ENCODE results near the gene INTS3.
A peak's percentile ranks its signal among the peaks of the same experiment; 100 is the strongest.

The INTS3 gene

DNA sequence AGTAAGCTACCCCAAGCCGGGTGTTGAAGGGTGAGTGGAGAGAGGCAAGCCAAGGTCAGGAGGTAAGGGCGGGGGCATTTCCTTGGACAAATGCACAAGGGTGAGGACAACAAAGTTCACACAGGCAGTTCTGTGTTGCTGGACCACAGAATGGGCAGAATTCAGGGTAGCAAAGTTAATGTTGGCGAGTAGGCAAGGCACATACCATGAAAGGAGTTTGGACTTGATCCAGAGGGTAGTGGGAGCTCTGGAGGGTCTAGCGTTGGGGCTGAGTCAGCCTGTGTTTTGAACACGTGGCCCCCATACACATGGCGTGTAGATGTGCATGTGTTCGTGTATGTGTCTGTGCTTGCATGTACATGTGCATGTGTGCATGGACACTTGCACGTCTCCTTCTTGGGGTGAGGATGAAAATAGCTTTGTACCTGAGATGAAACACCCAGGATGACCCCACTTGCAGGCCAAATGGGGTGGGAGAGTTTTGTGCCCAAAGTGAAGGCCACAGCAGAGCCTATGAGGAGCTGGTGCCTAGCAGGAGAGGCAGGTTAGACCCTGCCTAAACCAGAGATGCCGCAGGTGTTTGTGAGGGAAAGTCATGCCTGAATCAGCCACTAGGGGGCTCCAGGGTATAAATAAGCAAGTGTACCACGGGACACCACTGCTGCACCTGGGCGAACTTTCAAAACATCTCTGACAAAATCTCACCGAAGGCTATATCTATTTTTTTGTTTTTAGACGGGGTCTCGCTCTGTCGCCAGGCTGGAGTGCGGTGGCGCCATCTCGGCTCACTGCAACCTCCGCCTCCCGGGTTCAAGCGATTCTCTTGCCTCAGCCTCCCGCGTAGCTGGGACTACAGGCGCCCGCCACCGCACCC is 69.2 kb downstream of the INTS3 start:
- peak; percentile 73 for DNase-seq

DNA sequence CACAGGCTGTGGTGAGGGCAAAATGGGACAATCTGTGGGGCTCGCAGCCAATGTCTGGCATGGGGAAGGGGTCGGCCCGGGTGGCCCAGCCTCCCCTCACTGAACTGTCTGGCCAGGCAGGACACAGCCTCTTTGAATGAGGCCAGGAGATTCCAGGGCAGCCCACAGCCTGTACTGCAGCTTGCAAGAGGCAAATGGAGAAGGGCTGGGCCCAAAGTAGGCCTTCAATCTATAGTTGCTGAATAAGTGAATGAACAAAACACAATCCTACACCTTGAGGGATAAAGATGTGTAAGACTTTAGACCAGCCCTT is 70.6 kb downstream of the INTS3 start:
- no peak for DNase-seq

DNA sequence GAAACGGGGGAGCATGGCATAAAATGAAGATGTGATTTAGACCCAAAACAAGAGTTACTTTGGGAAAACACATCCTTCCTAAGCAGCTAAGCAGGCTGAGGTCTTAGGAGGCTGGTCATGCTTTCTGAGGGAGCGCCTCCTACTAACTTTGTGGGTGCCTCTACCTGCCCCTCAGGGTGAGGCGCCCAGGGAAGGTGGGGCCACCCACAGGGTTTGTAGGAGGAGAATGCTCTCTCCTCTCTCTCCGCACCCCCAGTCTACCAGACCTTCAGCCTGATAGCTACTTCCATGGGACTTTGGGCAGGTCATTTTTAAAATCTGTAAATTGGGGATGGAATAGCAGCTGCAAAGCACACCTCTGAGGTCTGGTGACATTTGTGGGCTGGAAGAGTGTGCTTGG is 71.2 kb downstream of the INTS3 start:
- DNase-seq = no peak

DNA sequence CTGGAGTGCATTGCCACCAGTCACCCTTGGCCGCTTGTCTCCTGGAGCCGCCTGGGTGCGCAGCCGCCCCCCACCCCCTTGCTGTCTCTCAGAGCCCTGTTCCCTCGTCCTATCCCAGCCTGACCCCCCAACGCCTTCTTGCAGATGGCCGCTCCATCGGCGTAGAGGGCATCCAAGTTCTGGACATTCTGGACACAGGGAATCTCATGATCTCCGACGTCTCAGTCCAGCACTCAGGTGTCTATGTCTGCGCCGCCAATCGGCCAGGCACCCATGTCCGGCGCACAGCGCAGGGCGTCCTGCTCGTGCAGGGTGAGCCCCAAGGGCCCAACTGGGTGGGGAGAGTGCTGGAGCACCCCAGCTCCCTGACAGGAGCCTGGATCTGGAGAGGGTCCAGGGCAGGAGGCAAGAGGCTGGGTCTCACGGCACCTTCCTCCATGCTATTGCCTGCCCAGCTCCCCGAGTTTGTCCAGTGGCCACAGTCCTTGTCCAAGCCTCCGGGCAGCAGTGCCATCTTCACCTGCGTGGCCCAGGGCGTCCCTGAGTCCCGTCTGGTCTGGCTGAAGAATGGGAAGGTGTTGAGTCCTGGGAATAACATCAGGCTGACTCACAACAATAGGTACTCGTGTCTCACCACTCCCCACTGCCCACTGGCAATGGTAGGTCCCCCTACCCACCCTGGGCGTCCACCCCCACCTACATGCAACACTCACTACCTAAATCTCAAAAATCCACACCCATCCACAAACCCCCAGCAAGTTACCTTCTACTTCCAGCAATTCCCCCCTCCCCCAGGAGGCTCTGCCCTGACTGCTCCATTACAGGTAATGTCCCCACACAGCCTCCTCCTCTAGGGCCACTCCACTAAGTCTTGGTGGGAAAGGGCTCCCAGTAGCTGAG is 72.0 kb downstream of the INTS3 start:
- no peak for DNase-seq

DNA sequence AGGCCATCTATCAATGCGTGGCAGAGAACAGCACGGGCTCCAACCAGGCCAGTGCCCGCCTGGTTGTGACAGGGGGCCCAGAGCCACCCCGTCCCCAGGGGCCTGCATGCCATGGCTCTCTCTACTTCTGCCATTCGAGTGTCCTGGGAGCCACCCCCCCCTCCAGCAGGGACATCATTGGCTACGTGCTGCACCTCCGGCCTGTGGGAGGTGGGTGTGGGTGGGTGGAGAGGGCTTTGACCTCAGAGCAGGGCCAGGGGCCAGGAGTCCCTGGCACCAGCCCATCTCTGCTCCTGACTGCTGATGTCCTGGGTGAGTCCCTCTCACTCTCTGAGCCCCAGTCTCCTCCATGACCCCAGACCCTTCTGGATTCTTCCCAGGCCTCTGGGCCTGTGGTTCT is 72.7 kb downstream of the INTS3 start:
- no peak for DNase-seq

DNA sequence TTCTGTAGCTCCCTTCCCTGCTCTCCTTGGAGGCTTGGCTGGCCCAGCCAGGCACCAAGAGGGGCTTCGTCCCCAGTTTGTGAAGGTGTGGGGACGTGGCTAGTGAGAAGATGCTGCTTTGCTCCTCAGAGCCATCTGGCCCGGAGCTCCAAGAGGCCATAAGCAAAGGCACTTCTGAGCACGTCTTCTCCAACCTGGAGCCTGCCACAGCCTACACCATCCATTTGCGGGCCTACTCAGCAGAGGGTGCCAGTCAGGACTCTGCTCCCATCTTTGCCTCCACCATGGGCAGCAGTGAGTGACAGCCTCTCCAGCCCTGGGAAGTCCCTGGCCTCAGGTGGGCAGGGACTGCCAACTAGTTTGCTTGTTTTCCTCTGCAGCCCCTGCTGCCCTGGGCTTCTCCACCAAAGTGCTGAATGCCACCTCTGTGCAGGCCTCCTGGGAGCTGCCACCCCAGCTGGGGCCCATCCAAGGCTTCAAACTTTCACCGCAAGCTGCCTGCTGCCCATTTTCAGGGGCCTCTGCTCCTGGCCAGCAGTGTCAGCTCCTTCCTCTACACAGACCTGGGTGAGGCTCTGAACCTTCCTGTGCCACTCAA is 73.3 kb downstream of the INTS3 start:
- no peak for DNase-seq

DNA sequence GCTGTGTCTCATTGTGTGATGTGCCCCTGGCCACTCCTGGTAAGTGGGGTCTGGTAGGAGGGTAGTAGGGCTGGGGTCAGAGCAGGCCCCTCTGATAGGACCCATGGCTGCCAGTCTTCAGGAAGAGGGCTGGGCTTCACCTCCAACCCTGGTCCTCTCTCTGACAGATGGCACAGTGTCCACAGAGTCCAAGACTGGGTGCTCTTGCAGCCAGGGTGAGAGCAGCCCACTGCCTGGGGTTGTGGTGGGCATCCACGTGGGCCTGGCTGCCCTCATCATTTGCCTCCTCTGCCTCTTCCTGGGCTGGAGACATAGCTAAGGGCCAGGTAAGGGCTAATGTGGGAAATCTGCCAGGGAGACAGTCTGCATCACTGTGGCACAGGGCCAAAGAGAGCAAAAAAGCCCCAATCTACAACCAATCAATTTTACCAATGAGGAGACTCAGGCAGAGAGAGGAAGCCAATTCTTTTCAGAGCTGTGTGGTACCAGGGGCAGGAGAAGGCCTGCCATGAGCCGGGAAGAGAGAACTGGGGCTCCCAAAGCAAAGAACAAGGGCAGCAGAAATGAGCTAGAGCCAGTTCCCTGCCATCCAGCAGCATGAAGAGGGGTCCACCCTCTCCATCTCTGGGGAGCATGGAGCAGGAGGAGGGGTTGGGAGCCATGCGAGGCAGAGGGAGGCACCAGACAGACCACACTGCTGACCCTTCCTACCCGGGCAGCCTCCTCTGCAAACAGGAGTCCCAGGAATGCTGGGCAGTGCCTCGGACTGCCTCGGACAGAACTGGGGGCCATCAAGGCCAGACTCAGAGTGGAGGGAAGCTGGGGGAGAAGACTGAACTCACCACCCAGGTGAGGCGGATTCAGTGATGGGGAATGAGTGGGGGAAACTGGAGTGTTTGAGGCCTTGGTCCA is 74.2 kb downstream of the INTS3 start:
- DNase-seq = no peak

DNA sequence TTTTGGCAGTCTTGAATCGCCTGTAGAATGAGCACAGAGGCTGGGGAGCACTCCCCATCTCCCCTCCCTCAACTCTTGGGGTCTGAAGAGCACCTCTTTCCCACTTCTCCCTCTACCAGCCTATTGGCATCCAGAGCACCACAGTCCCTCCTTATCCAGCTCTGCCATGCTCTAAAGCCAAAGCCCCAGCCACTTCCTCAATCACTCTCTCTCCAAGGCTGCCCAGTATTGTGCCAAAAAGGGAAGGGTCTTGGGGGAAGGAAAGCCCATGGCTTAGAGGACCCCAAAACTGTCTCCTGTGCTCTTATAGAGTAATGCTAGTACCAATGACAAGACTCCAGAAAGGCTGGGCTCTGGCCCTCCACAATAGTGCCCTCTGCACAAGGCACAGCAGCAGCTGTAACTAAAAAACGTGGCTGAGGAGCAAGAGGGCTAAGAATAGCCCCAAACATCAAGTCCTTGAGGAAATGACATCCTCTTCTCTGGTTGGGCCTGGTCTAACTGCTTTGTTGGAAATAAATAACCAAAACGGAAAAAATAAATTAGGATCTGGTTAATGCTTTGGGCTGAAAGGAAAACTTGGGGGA is 75.7 kb downstream of the INTS3 start:
- no peak for DNase-seq

DNA sequence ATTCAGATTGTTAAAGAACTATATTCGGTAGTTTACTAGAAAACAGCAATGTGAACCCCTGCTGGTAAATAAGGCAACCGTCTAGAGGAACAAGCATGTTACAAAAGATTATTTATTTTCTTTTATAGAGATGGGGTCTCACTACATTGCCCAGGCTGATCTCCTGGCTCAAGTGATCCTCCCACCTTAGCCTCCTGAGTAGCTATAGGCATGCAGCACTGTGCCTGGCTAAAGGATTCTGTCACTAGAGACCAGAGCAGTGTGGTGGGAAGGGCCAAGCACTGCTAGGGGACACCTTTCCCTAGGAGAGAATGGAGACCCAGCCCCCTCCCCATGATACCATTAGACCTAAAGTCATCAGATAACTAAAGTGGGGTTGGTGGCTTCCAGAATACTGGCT is 76.3 kb downstream of the INTS3 start:
- DNase-seq = no peak

DNA sequence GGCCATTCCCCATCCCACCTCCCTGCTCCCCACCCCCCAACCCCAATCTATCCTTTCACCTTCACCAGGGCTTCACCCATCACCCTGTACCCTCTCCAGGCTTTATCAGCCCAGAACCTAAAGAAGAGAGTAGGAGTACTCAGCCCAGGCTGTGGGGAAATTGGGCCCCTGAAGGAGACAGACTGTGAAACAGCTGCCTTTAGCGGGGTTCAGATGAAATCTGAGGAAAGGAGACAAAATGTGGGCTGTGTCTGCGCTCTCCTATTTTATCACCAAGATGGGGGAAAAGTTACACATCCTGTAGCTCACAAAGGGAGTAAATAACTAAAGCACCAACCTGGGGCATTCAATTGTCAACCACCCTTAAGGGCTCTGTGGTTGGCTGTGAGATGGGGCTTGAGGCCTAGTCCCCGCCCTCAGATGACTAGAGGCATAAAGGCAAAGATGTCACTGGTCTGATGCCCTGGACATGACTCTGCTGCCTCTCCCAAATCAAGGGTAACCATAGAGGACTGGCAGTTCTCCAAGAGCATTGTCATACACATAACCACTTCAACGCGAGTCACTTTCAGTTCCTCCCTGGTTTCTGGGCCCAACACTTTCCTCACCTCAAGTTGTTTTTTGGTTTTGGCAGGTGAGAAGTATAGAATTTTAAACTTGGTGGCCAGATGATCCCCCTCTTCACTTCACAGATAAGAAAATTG is 77.3 kb downstream of the INTS3 start:
- DNase-seq = peak; percentile 21

DNA sequence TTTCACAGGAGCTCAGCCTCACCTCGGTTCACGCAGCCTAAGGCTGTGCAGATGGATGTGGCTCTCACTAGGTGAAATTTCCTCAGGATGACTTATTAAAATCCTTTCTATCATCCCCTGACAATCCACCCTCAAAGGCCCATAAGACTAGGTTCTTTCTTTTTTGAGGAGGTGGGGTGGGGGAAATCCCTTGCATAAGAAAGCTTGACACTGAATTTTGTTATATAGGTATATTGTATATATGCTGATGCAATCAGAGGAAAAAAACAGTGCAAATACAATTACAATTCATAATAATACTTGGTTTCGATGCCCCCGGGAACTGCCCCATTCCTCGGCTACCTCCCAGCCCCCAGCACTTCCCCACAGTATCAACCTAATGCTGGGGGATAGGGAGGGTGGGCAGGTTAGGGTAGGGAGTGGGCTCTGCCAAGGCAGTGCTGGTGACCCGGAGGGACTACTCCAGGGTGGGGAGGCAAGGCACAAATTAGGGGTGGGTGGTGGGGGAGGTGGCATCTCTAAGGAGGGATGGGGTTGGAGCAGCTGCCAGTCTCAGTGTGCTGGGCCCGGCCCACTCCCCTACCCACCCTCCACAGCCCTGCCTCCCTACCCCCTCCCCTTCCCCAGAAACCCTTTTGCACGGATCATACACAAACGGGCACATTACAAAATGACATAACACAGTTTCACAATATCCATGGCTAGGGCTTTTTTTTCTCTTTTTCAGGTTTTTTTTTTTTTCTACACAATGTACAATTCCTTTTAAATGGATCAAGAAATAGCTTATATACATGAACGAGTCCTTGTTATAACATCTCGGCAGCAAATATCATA is 78.3 kb downstream of the INTS3 start:
- no peak for DNase-seq

DNA sequence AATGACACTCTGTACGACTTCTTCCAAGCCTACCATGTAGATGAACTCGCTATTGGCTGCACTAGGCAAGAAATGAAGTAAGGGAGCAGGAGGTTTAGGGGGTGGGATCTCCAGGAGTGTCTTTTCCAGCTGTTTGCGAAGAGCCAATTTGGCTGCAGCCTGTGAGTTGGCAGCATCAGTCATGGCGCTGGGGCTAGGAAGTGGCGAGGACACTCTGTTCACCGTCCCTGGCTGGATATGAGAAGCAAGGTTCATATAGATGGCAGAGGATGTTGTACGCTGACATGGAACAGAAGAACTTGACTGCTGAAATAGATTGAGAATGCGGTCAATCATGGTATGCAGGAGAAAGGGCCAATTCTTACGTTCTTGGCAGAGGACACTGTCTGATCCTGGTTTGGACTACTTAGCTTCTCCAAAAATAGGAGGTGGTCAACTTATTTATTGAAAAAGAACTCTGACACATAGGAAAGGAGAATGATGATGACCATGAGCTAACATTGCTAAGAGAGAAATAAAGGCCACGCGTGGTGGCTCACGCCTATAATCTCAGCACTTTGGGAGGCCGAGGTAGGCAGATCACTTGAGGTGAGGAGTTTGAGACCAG is 88.5 kb downstream of the INTS3 start:
- no peak for DNase-seq

DNA sequence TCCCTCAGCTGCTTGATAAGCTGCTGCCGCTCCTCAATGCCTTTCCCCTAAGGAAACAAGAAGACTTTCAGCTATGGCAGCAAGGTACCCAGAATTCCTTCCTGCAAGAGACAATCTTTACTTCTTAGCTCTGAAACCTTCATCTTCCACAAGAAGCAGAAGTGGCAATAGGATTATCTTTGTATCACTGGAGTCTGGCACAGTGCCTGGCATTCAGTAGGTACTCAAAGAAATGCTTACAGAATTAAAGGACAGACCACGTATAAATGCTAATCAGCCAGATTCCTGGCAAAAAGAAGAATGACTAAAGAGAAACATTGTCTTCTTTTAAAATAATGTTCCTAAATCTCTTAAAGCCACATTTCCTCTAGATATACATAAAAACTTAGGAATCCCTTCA is 91.0 kb downstream of the INTS3 start:
- no peak for DNase-seq
